Activated naive CD8-positive, alpha-beta T cell treated with anti-CD3 and anti-CD28 coated beads for 36 hours (primary cell): ENCODE results near the gene EIF4E3. TPM values are rescaled to one million over a fixed set of nuclear protein-coding genes. Genes with fewer than 3 reads are reported as not detected.

Experiments used
- DNase-seq: peaks from one replicate; pipeline ENCODE4 v3.0.0; 2021
- H3K27ac Mint-ChIP-seq: one replicate; pipeline ENCODE4 v1.8.0; 2022; ENCODE audit warnings: mild to moderate bottlenecking, moderate library complexity, mixed read lengths
- H3K27me3 Mint-ChIP-seq: one replicate; pipeline ENCODE4 v1.8.0; 2022; ENCODE audit warnings: mild to moderate bottlenecking, mixed read lengths
- H3K36me3 Mint-ChIP-seq: one replicate; pipeline ENCODE4 v1.8.0; 2021; ENCODE audit warnings: mild to moderate bottlenecking, mixed read lengths
- H3K4me1 Mint-ChIP-seq: one replicate; pipeline ENCODE4 v1.8.0; 2021; ENCODE audit warnings: mixed read lengths
- H3K4me3 Mint-ChIP-seq: one replicate; pipeline ENCODE4 v1.8.0; 2022; ENCODE audit warnings: mild to moderate bottlenecking, moderate library complexity, mixed read lengths
- H3K9me3 Mint-ChIP-seq: one replicate; pipeline ENCODE4 v1.8.0; 2022; ENCODE audit warnings: mixed read lengths
- total RNA-seq, 2 experiments: library from RNA; stranded (reverse); gene quantifications; one replicate each; pipeline ENCODE4 v1.2.3, GENCODE V29; 2021

The EIF4E3 gene
- 10 to 100 TPM; 24.9 to 26.1 TPM for total RNA-seq

- H3K4me3 Mint-ChIP-seq = peak within 1 kb of the TSS; percentile 96
- peak; percentile 60 for DNase-seq
- no peaks in the 10 kb centered on the region for H3K27me3 Mint-ChIP-seq
- peaks cover 61% of the 10 kb centered on the region for H3K4me1 Mint-ChIP-seq
- H3K9me3 Mint-ChIP-seq = no peaks in the 10 kb centered on the region
- H3K36me3 Mint-ChIP-seq = peaks cover 18% of the 10 kb centered on the region
- H3K27ac Mint-ChIP-seq = peak within 1 kb of the TSS; percentile 98
Observed at GRCh38 chr3:71725271-71725991, at the start of gene EIF4E3. EIF4E3 (minus strand) TSS chr3:71725402; CDS start chr3:71725367, 35 bp downstream.

GRCh38 chr3:71771884-71772283, 46.7 kb upstream of the EIF4E3 start:
- Mint-ChIP-seq H3K4me3 (no peak overlapping the region), H3K27me3 (peaks cover 4% of the 10 kb centered on the region), H3K9me3 (no peaks in the 10 kb centered on the region), H3K27ac (no peak overlapping the region), H3K4me1 (no peaks in the 10 kb centered on the region), H3K36me3 (no peaks in the 10 kb centered on the region)
- DNase-seq = no peak

DNA sequence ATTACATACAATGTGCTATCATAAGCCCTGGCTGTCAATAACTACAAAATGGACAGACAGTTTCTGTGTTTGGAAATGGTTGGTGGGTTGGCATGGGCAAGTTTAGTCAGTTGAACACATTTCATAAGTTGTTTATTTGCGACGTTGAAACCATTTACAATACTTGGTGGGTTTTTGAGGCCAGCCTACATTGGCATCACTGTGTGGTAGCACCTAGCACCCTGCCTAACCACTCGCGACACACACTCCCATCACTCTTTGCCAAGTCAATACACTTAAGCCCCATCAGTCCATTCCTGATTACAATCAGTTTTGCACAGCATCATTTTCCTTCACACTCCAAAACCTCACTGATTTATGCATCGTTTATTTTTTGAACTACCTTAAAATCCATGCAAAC, 45.9 kb upstream of the EIF4E3 start:
- H3K36me3 Mint-ChIP-seq = no peaks in the 10 kb centered on the region
- H3K27me3 Mint-ChIP-seq = peaks cover 4% of the 10 kb centered on the region
- DNase-seq = no peak

GRCh38 chr3:71763426-71763825, 38.2 kb upstream of the EIF4E3 start:
- H3K27me3 Mint-ChIP-seq = peaks cover 21% of the 10 kb centered on the region
- no peaks in the 10 kb centered on the region for H3K9me3 Mint-ChIP-seq
- no peaks in the 10 kb centered on the region for H3K36me3 Mint-ChIP-seq
- H3K4me3 Mint-ChIP-seq = no peak overlapping the region
- no peaks in the 10 kb centered on the region for H3K4me1 Mint-ChIP-seq
- no peak overlapping the region for H3K27ac Mint-ChIP-seq
- DNase-seq = no peak

More for the DNA sequence above, 45.9 kb upstream of the EIF4E3 start:
- Mint-ChIP-seq H3K4me3 (no peak overlapping the region), H3K27ac (no peak overlapping the region), H3K4me1 (no peaks in the 10 kb centered on the region), H3K9me3 (no peaks in the 10 kb centered on the region)

GRCh38 chr3:71760140-71760539, 34.9 kb upstream of the EIF4E3 start:
- Mint-ChIP-seq H3K36me3 (no peaks in the 10 kb centered on the region), H3K27me3 (peaks cover 40% of the 10 kb centered on the region), H3K4me3 (no peak overlapping the region), H3K27ac (no peak overlapping the region), H3K9me3 (no peaks in the 10 kb centered on the region), H3K4me1 (peaks cover 6% of the 10 kb centered on the region)
- DNase-seq = no peak

DNA sequence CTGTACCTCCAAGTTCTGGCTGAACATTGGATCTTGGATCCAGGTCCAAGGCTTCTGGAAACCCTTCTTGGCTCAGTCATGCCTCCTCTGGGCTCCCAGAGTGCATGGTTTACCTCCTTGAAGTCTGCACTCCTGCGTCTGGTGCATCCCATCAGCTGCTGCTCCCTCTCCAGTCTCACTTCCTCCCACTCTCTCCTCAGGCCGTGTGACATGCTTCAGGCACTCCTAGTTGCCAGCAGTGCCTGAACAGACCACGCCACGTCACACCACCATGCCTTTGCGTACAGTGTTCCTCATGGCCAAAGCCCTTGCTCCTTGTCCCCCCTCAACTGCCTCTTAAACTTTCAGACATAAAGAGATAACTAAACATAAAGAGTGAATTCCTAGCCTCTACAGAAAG, 34.2 kb upstream of the EIF4E3 start:
- Mint-ChIP-seq H3K4me1 (peaks cover 6% of the 10 kb centered on the region), H3K27me3 (peaks cover 45% of the 10 kb centered on the region), H3K4me3 (no peak overlapping the region), H3K36me3 (no peaks in the 10 kb centered on the region), H3K27ac (no peak overlapping the region), H3K9me3 (no peaks in the 10 kb centered on the region)
- DNase-seq = no peak

DNA sequence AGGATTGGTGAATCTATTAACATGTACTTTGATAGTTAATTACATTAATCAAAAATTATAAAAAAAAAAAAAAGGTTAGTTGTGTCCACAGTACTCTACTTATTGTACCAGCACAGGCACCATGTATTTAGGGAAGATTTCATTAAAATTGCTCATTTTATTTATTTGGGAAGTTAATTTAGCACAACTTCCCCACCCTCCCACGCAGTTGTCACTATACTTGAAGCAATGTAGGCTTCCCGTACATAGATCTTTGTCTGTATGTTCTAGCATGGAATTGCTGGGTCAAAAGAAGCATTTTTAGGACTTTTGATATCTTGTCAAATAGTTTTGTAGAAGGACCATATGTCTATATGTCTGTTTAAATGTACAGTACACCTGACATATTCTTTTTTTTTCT, 32.9 kb upstream of the EIF4E3 start:
- Mint-ChIP-seq H3K4me1 (peaks cover 6% of the 10 kb centered on the region), H3K36me3 (no peaks in the 10 kb centered on the region), H3K9me3 (no peaks in the 10 kb centered on the region)

GRCh38 chr3:71754610-71755253, 29.5 kb upstream of the EIF4E3 start:
- DNase-seq = no peak
- peak overlapping the region; percentile 67 for H3K4me3 Mint-ChIP-seq
- H3K9me3 Mint-ChIP-seq = no peaks in the 10 kb centered on the region
- H3K4me1 Mint-ChIP-seq = peaks cover 6% of the 10 kb centered on the region
- peaks cover 59% of the 10 kb centered on the region for H3K27me3 Mint-ChIP-seq
- H3K27ac Mint-ChIP-seq = no peak overlapping the region
- H3K36me3 Mint-ChIP-seq = no peaks in the 10 kb centered on the region

More for the DNA sequence above, 32.9 kb upstream of the EIF4E3 start:
- no peak for DNase-seq
- Mint-ChIP-seq H3K27me3 (peaks cover 46% of the 10 kb centered on the region), H3K27ac (no peak overlapping the region), H3K4me3 (no peak overlapping the region)

- Mint-ChIP-seq H3K27ac (no peak within 1 kb of the TSS), H3K9me3 (no peaks in the 10 kb centered on the region), H3K36me3 (no peaks in the 10 kb centered on the region), H3K4me3 (peak within 1 kb of the TSS; percentile 57), H3K27me3 (peaks cover 52% of the 10 kb centered on the region), H3K4me1 (peaks cover 6% of the 10 kb centered on the region)
- DNase-seq = peak; percentile 42
Observed at GRCh38 chr3:71753701-71754609, 28.8 kb upstream of the EIF4E3 start, which contains the start of gene GPR27. GPR27 (plus strand) TSS chr3:71753855; CDS start chr3:71754050, 195 bp downstream.

GRCh38 chr3:71752831-71753700, 27.9 kb upstream of the EIF4E3 start:
- H3K9me3 Mint-ChIP-seq = no peaks in the 10 kb centered on the region
- peak overlapping the region; percentile 45 for H3K4me3 Mint-ChIP-seq
- peak; percentile 5 for DNase-seq
- H3K27ac Mint-ChIP-seq = no peak overlapping the region
- peaks cover 6% of the 10 kb centered on the region for H3K4me1 Mint-ChIP-seq
- H3K36me3 Mint-ChIP-seq = no peaks in the 10 kb centered on the region
- peaks cover 50% of the 10 kb centered on the region for H3K27me3 Mint-ChIP-seq

DNA sequence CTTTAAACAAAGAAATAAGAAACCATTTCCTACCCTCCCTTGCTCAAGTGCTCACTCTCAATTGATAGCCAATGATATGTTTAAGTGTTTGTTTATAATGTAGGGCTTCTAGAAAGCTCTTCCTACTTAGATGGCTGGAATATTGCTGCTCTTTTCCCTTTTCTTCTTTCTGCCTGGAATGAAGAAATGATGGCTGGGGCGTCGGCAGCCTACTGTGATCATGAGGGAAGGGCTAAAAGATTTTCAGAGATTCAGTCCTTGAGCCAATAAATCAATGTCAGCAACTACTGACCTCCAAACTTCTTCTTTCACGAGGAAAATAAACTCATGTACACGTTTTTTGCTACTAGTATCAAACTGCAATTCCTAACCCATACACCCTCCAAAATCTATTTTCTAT, 26.4 kb upstream of the EIF4E3 start:
- Mint-ChIP-seq H3K4me3 (no peak overlapping the region), H3K4me1 (peaks cover 6% of the 10 kb centered on the region), H3K36me3 (no peaks in the 10 kb centered on the region), H3K27me3 (peaks cover 44% of the 10 kb centered on the region), H3K9me3 (no peaks in the 10 kb centered on the region), H3K27ac (no peak overlapping the region)
- DNase-seq = no peak

GRCh38 chr3:71744738-71745137, 19.5 kb upstream of the EIF4E3 start:
- H3K27me3 Mint-ChIP-seq = no peaks in the 10 kb centered on the region
- peaks cover 4% of the 10 kb centered on the region for H3K36me3 Mint-ChIP-seq
- DNase-seq = no peak
- no peak overlapping the region for H3K27ac Mint-ChIP-seq
- H3K4me1 Mint-ChIP-seq = no peaks in the 10 kb centered on the region
- no peak overlapping the region for H3K4me3 Mint-ChIP-seq
- peaks cover 37% of the 10 kb centered on the region for H3K9me3 Mint-ChIP-seq

GRCh38 chr3:71742621-71743020, 17.4 kb upstream of the EIF4E3 start:
- Mint-ChIP-seq H3K4me1 (no peaks in the 10 kb centered on the region), H3K4me3 (no peak overlapping the region), H3K9me3 (peaks cover 37% of the 10 kb centered on the region), H3K36me3 (peaks cover 4% of the 10 kb centered on the region), H3K27me3 (peaks cover 7% of the 10 kb centered on the region), H3K27ac (no peak overlapping the region)
- DNase-seq = no peak

GRCh38 chr3:71734881-71735280, 9.7 kb upstream of the EIF4E3 start:
- Mint-ChIP-seq H3K9me3 (peaks cover 6% of the 10 kb centered on the region), H3K36me3 (peaks cover 2% of the 10 kb centered on the region), H3K4me1 (peaks cover 3% of the 10 kb centered on the region), H3K27me3 (peaks cover 15% of the 10 kb centered on the region), H3K4me3 (no peak overlapping the region), H3K27ac (no peak overlapping the region)
- no peak for DNase-seq
